ENCODE measurements around the gene CEP76.
"Not testable (repeated sequence)": the region's sequence is repeated elsewhere in the genome, so short reads cannot be mapped to it uniquely, and the experiment has no call there.

CEP76 gene

DNA sequence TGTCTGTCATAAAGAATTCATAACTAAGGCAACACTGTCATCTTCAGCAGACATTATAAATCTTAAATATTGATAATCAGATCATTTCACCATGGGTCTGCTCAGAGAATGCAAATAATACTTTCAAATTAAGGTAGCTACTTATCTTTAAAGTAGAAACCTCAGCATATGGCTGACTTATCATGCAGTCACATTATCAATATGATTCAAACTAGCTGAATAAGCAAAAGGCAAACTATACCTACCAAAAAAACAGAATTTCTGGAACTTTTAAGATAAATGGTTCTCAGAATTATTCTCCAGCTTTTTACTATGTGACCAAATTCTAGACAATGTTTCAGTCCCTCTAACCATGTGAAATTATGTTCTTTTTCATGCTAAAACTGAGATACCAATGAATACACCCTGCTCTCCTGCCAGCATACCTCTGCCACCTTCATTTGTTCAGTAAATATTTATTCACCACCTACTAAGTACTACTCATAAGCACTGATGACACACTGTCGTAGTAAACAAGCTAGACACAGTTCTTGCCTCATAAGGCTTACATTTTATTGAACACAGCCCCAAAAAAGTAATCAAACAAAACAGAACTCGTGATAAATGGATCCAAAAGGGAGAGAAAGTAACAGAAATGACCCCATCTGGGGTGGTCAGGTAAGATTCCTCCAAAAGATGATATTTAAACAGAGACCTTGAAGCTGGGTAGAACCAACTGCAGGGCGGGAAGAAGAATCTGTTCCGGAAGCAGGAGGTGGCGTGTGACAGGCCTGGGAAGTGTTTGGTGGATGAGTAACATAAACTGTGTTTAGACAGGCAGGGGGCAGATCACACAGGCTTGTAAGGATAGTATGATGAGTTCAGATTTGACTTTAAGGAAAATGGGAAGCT lies 62.3 kb downstream of the CEP76 start:
- no peak for DNase-seq

DNA sequence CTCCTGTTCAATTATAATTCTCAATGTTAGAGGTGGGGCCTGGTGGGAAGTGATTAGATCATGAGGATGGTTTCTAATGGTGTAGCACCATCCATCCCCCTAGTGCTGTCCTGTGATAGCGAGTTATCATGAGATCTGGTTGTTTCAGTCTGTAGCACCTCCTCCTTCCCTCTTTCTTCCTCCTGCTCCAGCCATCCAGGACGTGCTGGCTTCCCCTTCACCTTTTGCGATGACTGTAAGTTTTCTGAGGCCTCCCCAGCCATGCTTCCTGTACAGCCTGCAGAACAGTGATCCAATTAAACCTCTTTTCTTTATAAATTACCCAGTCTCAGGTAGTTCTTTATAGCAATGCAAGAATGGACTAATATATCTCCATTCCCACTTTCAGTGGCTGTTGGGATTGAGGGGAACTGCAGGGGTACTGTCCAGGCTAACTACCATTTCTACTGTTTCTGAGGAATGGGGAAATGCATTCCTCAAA lies 63.8 kb downstream of the CEP76 start:
- DNase-seq: no peak

DNA sequence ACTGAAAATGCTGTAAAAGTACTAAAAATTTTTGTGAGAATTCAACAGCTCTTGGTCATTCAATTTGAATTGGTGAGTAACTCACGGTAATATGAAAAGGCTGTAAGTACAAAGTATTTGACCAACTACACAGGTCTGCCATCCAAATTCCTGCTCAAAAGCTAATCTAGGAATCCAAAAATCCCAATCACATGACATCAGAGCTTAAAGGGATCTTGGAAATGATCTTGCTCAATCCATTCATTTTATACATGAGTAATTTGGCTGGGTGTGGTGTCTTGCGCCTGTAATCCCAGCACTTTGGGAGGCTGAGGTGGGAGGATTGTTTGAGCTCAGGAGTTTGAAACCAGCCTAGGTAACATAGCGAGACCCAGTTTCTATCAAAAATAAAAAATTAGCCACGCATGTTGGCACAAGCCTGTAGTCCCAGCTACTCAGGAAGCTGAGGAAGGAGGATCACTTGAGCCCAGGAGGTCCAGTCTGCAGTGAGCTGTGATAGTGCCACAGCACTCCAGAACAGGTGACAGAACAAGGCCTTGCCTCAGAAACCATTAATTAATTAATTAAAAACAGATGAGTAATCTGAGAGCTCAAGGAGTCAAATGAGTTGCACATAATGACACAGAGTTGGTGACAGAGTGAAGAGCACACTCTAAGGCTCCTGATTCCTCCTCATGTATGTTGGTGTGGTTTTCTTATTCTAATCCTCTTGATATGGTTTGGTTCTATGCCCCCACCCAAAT lies 64.5 kb downstream of the CEP76 start:
- DNase-seq: no peak

DNA sequence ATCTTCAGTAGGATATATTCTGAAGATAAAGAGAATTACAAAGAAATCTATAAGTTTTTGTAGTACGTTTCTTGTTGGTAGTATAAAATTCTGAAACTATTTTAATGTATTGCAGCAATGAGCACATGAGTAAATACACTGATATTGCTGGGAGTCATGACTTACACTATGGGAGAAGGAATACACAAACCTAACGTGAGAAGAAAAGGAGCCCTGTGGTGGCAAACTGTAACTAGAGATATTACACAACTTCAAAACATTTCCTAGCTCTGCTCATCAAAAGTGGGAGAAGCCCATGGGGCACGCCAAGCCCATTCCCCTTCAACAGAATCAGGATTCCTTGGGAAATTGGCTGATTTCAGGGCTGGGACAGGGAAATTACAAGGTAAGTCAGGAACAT lies 65.1 kb downstream of the CEP76 start:
- DNase-seq: no peak

DNA sequence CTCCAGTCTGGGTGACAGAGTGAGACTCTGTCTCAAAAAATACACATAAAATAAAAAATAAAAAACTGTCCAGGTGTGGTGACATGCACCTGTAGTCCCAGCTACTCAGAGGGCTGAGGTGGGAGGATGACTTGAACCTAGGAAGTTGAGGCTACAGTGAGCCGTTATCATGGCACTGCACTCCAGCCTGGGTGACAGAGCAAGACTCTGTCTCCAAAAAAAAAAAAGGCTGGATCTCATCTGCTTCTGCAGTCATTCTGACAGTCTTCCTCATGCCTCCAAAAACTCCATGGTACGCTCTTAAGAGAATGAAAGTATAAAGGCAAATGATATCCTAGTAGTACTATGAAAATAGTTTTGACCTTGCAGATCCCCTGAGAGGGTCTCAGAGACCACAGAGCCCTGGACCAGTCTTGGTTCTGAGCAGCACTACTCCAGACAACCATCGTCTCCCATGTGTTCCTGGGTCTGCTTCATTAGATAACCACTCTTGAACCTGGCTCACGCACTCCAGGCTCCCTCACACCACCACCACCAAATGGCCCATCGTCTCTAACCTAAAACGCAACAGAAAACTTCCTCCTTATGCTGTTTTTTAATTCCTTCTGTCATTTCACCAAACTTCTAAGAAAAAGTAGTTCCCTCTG lies 70.6 kb downstream of the CEP76 start:
- DNase-seq: no peak

DNA sequence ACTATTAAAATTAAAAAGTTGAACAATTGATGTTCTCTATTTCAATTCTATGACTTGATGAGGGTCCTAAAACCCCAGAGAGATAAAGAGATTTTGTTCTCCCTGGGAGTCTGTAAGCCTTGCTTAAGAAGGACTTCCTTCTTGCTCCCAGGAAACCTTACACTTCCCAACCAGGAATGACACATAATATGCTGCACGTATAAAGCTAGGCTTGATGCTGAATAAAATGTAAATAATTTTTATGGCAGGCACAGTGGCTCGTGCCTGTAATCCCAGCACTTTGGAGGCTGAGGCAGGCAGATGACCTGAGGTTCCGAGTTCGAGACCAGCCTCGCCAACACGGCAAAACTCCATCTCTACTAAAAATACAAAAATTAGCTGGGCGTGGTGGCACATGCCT lies 72.4 kb downstream of the CEP76 start:
- no peak for DNase-seq

DNA sequence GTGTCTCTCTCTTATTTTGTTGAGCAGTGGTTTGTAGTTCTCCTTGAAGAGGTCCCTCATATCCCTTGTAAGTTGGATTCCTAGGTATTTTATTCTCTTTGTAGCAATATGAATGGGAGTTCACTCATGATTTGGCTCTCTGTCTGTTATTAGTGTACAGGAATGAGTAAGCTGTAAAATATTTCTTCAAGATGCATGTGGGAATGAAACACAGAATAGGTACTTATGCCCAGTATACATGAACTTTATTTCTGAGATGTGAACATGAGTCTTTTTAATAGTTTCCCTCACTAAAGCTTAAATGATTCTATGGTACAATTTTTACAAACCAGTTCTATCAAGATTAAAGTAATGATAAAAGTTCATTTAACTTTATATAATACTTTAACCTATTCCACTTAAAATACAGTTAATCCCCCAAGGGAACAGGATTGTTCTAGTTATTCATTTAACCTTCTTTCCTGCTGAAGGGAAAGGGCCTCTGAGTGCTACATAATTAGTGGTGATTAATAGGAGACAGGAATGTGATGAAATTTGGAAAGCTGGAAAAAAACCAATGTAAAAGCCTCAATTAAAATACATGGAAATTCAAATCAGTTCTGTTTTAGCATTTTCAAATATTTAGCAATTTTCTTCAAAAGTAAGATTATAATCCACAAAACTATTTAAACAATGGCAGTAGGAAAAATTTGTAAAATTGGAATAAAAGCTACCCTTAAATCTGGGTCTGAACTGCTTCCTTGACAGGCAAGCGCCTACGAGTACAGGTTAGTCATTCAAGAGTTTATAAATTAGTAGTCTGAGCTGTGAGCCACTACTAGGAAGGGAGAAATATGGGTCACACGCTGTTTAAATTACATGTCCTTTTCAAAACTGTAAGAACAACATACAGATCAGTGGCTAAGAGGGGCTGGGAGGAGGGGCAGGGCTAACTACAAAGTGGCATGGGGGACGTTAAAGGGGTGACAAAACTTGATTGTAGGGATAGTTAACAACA lies 73.5 kb downstream of the CEP76 start:
- no peak for DNase-seq

DNA sequence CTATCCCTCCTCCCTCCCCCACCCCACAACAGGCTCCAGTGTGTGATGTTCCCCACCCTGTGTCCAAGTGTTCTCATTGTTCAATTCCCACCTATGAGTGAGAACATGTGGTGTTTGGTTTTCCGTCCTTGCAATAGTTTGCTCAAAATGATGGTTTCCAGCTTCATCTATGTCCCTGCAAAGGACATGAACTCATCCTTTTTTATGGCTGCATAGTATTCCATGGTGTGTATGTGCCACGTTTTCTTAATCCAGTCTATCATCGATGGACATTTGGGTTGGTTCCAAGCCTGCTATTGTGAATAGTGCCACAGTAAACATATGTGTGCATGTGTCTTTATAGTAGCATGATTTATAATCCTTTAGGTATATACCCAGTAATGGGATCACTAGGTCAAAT lies 75.3 kb downstream of the CEP76 start:
- DNase-seq: not testable (repeated sequence)

DNA sequence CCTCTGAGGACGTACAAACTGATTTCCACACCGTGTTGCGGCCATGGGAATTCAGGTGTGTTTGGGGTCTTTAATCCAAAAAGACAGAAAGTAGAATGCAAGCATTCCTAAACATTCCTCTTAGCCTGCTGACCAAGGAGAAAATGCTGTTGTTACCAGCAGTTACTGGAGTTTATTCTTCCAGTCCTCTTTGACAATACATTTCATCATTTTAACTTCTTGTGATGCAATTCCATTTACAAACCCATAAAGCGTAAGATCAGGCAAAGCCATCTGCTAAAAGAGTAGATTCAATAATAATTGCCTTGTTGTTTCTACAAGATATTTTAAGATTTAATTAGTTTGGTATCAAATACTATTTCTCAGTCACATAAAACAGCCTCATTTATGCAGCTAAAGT lies 77.3 kb downstream of the CEP76 start:
- DNase-seq: no peak
